Hematopoietic multipotent progenitor cell treated with erythropoietin and hydrocortisone succinate and interleukin-3 and kit ligand, for 4 days (in vitro differentiated cells): ENCODE data around the gene IBA57.

Experiments
- DNase-seq: peaks from one replicate; pipeline ENCODE4 v3.0.0-alpha.2; 2015

IBA57 gene

GRCh38 chr1:228228601-228229074 lies 63.0 kb downstream of the IBA57 start:
- peak; percentile 34 for DNase-seq

- no peak for DNase-seq
These were observed 65.6 kb downstream of the IBA57 start for GRCh38 chr1:228231189-228231588.
